GM19025 (cell line): ENCODE data around the gene BBS12.

Source experiments
- ATAC-seq: cut with Tn5 transposase; IDR thresholded peaks from one replicate; pipeline ENCODE4 v1.9.1; 2021; ENCODE audit warnings: mild to moderate bottlenecking, low read depth, moderate library complexity; ENCODE audit not compliant: unreplicated experiment

BBS12 gene

GRCh38 chr4:122732329-122733026 lies at the start of gene BBS12:
BBS12 (plus strand) TSS chr4:122732704; CDS start chr4:122741893, 9,189 bp downstream.
- ATAC-seq = peak; percentile 100

- ATAC-seq = no peak
Measured at GRCh38 chr4:122686691-122687090, 45.8 kb upstream of the BBS12 start.

GRCh38 chr4:122687531-122688061 lies 44.9 kb upstream of the BBS12 start:
- no peak for ATAC-seq

- ATAC-seq = no peak
Measured at GRCh38 chr4:122688529-122689140, 43.9 kb upstream of the BBS12 start.

GRCh38 chr4:122689972-122690371 lies 42.5 kb upstream of the BBS12 start:
- peak; percentile 89 for ATAC-seq

- ATAC-seq = no peak
Measured at GRCh38 chr4:122691988-122692387, 40.5 kb upstream of the BBS12 start.

DNA sequence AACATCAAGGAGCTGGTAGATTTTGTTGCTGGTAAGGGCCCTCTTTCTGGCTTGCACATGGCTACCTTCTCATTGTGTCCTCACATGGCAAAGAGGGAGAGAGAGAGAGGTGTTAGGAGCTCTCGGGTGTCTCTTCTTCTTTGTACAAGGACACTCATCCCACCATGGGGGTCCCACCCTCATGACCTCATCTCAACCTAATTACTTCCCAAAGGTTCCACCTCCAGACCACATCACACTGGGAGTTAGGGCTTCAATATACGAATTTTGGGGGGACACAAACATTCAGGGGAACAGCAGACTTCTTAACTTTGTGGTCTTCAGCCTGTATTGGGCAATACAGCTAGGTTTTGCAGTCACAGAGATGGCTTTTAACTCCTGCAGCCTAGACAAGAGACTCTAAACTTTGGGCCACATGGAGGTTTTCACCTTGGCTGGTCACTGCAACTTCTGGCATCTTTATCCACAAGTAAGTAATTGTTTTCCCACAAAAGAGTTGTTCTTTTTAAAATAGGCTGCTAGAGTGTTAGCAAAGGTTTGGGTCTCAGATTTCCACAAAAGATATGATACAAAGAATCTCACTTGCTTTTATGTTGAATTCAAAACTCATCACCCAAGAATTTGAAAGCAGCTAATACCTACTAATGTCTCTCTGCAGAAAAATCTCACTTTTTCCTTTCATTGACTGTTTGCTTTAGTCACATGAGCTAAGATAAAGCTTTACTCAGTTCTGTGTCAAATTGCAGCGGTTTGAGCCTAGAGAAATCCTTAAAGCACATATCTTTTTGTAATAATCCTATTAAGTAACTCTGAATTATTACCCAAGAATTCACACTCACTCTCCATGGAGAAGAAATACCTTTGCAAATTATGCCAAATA lies 39.6 kb upstream of the BBS12 start:
- ATAC-seq = no peak

DNA sequence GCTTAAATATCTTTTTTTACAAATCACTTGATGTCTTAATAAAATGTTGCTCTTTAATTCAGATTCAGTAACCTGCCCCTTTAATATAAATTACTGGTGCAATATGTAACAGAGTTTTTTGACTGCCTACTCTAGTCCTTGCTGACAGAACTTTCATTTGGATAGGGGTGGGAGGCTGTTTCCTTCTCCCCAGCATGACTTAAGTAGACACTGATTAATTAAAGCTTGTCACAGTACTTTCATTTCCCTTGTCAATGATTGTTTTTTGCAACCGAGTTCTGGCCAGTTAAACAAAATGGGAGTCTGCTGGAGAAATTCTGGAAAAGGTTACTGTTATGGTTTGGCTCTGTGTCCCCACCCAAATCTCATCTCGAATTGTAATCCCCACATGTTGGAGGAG lies 37.3 kb upstream of the BBS12 start:
- ATAC-seq = no peak

GRCh38 chr4:122700178-122700725 lies 32.3 kb upstream of the BBS12 start:
- ATAC-seq = no peak

DNA sequence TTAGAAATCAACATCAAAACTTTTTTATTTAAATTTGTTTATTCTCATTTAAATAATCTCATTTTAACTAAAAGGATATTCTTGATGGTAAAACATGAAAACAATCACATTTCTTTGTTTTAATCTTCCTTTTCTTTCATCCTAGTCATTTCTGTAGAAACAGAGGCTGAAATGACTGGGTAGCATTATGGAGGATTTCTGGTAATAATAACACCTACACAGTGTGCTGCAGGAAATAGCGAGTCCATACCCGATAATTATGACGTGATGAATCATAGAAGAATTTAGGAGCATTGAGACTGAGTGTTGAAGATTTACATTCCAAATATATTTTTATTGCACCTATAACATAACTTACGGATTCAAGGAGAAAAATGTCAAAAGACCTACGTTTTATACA lies 31.4 kb upstream of the BBS12 start:
- ATAC-seq = no peak

GRCh38 chr4:122701965-122702364 lies 30.5 kb upstream of the BBS12 start:
- no peak for ATAC-seq

GRCh38 chr4:122702939-122703338 lies 29.6 kb upstream of the BBS12 start:
- no peak for ATAC-seq

GRCh38 chr4:122703868-122704267 lies 28.6 kb upstream of the BBS12 start:
- no peak for ATAC-seq

DNA sequence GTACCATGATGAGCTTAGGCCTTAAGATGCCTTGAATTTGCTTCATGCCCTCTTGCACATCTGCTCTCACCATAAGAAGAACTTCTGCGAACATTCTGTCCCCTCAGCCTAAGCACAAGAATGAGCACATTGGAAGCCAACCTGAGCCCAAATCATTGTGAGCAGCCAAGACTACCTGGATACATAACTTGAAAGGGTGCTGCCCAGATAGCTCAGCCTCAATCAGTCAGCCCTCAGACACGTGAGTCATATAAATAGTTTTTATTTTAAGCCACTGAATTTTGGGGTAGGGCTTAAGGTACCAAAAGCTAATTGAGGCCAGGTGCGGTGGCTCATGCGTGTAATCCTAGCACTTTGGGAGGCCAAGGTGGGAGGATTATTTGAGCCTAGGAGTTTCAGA lies 27.5 kb upstream of the BBS12 start:
- ATAC-seq = no peak

DNA sequence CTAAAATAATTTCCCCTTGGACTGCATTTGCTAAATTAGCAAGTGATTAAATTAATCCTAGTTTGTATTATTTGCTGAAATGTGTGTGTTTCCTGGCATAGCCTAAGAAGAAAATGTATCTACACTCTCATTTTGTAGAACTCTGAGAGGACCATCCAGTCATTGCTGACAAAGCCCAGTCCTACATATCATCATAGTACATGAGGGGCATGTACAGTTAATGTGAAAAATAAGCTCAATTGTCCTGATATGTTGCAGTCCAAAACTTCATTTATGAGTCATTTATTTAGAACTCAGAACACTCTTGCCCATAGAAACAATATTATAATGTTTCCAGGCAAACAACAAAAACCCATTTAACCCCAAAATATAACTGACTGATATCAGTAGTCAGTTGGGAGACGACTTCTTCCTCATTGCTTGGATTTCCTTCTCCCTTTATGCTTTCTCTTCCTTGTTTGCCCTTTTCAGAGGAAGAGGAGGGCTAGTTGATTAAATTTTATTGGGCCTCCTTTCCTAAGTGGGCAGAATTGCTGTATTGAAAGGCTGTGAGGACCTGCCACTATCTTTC lies 26.9 kb upstream of the BBS12 start:
- no peak for ATAC-seq

DNA sequence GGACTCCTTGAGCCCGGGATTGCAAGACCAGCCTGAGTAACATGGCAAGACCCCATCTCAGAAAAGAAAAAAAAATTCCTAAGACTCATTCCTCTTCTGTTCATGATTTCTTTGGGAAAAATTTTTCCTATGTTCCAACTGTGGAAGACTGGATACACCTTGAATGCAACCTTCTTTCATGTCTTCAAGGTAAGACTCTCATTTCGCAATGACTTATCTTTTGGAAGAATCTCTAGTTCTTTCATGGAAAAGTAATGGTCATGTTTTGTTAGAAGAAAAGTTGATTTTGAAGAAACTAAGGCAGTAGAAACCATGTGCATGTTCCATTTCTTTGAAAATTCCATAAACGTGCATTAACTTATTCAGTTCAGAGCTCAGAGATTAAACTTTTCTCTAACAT lies 26.0 kb upstream of the BBS12 start:
- ATAC-seq = no peak

DNA sequence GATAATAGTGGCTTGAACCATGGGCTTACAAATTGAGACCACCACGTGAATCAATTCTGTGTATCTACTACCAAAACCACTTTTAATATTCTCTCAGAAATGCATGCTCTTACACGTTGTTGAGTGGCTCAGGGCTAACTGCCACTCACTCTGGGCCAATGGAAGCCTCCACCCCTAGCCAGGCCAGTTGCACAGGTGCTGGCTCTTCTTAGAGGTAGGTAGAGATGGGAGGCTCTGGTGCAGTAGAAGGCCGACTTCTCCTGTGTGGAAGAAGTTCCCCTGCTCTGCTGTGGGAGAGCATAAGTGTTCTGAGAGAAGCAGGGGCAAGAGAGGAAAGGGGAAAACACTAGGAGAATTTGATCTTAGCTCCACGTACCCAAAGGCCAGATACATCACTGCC lies 25.0 kb upstream of the BBS12 start:
- ATAC-seq = no peak

DNA sequence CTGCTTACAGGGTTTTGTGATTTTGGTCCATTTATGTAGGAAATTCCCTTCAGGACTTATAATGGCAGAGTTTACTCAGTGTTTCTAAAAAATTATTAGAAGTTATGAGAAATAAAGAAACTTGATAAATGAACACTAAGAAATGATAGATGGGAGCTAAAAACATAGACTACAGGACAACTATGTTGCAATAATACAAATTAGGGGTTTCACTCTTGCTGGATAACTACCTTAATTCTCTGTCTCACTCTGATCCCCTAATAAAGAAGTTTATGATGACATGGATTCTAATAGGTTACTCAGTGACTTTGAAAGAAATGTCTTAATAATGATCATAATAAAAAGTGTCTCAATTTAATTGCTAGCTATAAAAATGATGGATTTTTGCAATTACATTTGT lies 23.3 kb upstream of the BBS12 start:
- no peak for ATAC-seq

GRCh38 chr4:122710434-122711308 lies 21.8 kb upstream of the BBS12 start:
- peak; percentile 69 for ATAC-seq

DNA sequence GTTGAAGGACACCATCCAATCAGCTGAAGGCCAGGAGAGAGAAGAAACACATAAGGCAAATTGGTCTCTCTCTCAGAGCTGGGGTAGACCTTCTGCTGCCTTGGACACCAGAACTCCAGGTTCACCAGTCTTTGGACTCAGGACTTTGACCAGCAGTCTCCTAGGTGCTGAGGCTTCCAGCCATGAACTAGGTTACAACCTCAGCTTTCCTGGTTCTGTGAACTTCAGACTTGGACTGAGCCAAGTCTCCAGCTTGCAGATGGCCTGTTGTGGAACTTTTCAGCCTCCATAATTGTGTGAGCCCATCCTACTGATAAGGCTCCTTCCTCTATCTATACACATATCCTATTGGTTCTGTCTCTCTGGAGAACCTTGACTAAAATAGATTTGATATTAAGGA lies 20.6 kb upstream of the BBS12 start:
- ATAC-seq = no peak
